HCT116 (cell line): Measurements from ENCODE around the gene SRRD.

Experiments
- ATF3 ChIP-seq: IDR thresholded peaks from 2 replicates; pipeline ENCODE4 v1.6.1; 2012
- CTCF ChIP-seq, 3 experiments: fragments of 200-600 bp in 1 of 3; sonication (generic) in 1 of 3; IDR thresholded peaks in 2 of 3; conservative IDR thresholded peaks in 1 of 3; 2 replicates each; pipeline ENCODE4 v1.5.1; 2012 to 2017; ENCODE audit warnings: low read depth in 2 of 3, low read length in 2 of 3, antibody characterized with exemption in 1 of 3, borderline replicate concordance in 1 of 3, control low read depth in 1 of 3, mild to moderate bottlenecking in 1 of 3, mixed read lengths in 1 of 3, mixed run types in 1 of 3, moderate library complexity in 1 of 3; ENCODE audit not compliant: insufficient read depth in 1 of 3
- ELF1 ChIP-seq: IDR thresholded peaks from 2 replicates; pipeline ENCODE4 v1.6.1; 2012; ENCODE audit warnings: low read depth, borderline replicate concordance
- EZH2 ChIP-seq: fragments of 200-600 bp; sonication (generic); IDR thresholded peaks from 2 replicates; pipeline ENCODE4 v1.6.1; 2017; ENCODE audit warnings: antibody characterized with exemption, mixed run types
- POLR2A ChIP-seq: IDR thresholded peaks from 2 replicates; pipeline ENCODE4 v1.7.0; 2011; ENCODE audit warnings: borderline replicate concordance; ENCODE audit not compliant: insufficient read depth, insufficient read length; ENCODE audit errors: extremely low read depth
- POLR2AphosphoS5 ChIP-seq: IDR thresholded peaks from 2 replicates; pipeline ENCODE4 v1.6.1; 2011; ENCODE audit warnings: mild to moderate bottlenecking, low read depth, low read length, moderate library complexity
- RAD21 ChIP-seq: IDR thresholded peaks from 2 replicates; pipeline ENCODE4 v1.6.1; 2012; ENCODE audit warnings: low read depth, mild to moderate bottlenecking
- REST ChIP-seq: IDR thresholded peaks from 2 replicates; pipeline ENCODE4 v1.6.1; 2012; ENCODE audit warnings: low read depth
- YY1 ChIP-seq: IDR thresholded peaks from 2 replicates; pipeline ENCODE4 v1.6.1; 2011; ENCODE audit warnings: low read length, low read depth, moderate library complexity, mild to moderate bottlenecking; ENCODE audit not compliant: insufficient replicate concordance; ENCODE audit errors: extremely low read depth
- ZNF274 ChIP-seq: fragments of 200-500 bp; sonication (Bioruptor generic); IDR thresholded peaks from 2 replicates; pipeline ENCODE4 v1.6.1; 2014; ENCODE audit warnings: mild to moderate bottlenecking, low read depth, low read length, inconsistent platforms

GRCh38 chr22:26517429-26517828, 33.8 kb downstream of the SRRD start:
- TF ChIP-seq POLR2AphosphoS5 = no peak
- TF ChIP-seq CTCF (IDR thresholded peaks at IDR 0.05 in 2 of 3, conservative IDR thresholded peaks at IDR 0.05 in 1 of 3; ENCODE audit: borderline replicate concordance in 1 of 3, insufficient read depth in 1 of 3, low read depth in 2 of 3, low read length in 2 of 3) = no peak
- TF ChIP-seq ATF3 = no peak
- TF ChIP-seq EZH2 = no peak
- TF ChIP-seq REST = no peak
- TF ChIP-seq ZNF274 = no peak
- no peak for TF ChIP-seq YY1
- no peak for TF ChIP-seq ELF1
- TF ChIP-seq POLR2A = no peak
- no peak for TF ChIP-seq RAD21
